Non-pigmented ciliary epithelial cell (primary cell): ENCODE data around the gene LARP4B.
"Not testable (repeated sequence)": the region's sequence is repeated elsewhere in the genome, so short reads cannot be mapped to it uniquely, and the experiment has no call there.

Experiments
- DNase-seq: peaks from one replicate; pipeline ENCODE4 v3.0.0-alpha.2; 2010; ENCODE audit warnings: low read depth

Gene LARP4B

GRCh38 chr10:958106-958505, 26.6 kb upstream of the LARP4B start:
- DNase-seq, result no peak

GRCh38 chr10:955820-956217, 24.3 kb upstream of the LARP4B start:
- no peak for DNase-seq

DNA sequence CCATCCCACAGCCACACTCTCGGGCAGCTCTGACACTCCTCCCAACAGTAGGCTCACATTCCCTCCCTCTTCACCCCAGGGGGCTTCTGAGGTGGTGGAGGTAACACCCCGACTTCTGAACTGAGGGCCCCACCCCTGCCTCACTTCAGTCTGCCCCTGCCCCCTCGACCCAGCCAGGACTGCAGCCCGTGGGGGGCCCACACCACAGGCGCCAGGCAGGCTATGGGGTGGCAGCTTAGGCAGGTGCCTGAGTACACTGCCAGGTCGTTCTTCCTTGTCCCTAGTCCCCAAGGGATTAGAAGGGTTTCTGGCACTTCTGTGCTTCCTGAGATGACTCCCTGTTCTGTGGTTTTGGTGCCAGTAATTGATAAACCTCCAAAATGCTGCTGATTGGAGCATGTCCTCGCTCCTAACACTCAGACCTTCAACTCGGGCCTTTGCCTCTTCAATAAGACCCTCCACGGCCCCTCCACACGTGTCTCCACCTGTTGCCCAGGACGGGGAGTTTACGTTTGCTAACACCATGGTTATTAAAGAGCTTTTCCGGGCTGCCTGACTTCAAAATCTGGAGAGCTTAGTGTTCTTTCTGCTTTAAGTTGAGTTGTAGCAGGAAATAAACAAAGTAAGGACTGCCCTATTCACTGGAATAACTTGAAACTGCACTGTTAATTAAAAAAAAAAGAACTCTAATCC, 23.8 kb upstream of the LARP4B start:
- DNase-seq, result no peak

DNA sequence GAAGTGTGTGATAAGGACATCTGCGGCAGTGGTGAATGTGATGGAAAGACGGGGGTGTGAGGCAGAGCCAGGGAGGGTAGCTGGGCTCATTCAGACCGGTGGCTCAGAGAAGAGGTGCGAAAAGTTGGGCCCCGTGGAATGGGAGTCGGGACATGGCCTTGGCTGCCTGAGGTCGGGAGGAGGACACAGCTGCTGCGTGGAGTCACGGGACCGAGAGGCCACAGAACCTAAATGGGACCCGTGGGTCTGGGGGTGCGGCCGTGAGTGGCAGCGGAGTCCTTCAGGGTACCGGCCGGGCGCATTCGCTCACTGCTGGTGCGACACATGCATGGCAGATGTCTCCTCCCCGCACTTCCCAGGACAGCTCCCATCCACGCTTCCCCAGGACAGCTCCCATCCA, 22.9 kb upstream of the LARP4B start:
- no peak for DNase-seq

- DNase-seq, result no peak
These were observed 22.3 kb upstream of the LARP4B start for GRCh38 chr10:953836-954235.

DNA sequence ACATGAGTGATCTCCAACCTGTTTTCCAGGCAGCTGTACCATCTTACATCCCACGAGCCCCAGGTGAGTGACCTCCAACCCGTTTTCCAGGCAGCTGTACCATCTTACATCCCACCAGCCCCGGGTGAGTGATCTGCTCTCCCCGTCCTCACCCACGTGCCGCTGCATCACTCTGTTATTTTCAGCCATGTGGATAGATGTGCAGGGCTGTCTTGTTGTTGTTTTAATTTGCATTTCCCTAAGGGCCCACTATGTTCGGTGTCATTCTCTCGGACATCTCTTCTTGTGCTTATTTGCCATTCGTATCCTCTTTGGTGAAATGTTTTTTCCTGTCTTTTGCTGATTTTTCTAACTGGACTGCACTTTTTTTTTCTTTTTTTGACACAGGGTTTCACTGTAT, 17.9 kb upstream of the LARP4B start:
- DNase-seq, result no peak

DNA sequence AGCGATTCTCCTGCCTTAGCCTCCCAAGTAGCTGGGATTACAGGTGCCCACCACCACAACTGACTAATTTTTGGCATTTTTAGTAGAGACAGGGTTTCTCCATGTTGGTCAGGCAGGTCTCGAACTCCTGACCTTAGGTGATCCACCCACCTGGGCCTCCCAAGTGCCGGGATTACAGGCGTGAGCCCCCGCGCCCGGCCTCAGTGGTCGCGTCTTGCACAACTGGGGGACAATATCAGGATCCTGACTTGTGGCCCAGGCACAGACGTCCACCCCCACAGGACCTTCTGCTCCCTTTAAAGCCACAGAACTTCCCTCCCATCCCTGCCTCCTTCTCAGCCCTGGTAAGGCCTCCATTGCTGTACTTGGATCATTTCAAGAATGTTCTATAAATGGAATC, 16.8 kb upstream of the LARP4B start:
- DNase-seq, result no peak

- no peak for DNase-seq
These were observed 16.4 kb upstream of the LARP4B start for GRCh38 chr10:947881-948280.

GRCh38 chr10:947051-947450, 15.5 kb upstream of the LARP4B start:
- no peak for DNase-seq

- DNase-seq, result no peak
These were observed 14.3 kb upstream of the LARP4B start for GRCh38 chr10:945778-946177.

GRCh38 chr10:944034-944831, 12.7 kb upstream of the LARP4B start:
- no peak for DNase-seq

DNA sequence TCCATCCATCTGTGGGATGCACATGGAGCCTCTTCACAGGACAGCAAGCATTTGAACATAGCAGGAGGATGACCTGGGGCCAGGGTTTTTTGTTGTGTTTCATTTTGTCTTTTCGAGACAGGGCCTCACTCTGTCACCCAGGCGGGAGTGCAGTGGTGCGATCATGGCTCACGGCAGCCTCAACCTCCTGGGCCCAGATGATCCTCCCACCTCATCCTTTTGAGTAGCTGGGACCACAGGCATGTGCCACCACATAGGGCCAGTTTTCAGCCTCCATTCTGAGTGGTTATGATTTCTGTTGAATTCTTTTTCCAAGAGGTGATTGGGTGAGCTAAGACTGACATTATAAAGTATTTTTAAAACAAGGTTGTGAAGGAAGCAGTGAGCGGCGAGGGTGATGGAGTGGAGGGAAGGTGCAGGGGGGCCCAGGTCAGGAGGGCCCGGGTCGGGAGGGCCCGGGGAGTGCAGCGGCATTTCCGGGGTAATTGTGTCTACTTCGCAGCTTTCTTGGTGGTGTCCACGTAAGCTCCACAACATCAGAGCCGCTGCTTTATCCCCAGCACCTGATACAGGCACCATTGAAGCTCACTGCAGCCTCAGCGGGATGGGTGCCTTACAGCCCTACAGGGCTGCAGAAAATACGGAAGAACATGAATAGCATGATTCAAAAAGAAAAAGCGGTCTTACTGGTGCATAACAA, 12.0 kb upstream of the LARP4B start:
- no peak for DNase-seq

GRCh38 chr10:938941-939678, 7.6 kb upstream of the LARP4B start:
- DNase-seq, result no peak

GRCh38 chr10:934746-935406, 3.4 kb upstream of the LARP4B start:
- no peak for DNase-seq

- not testable (repeated sequence) for DNase-seq
These were observed 2.7 kb upstream of the LARP4B start for GRCh38 chr10:934165-934564.

DNA sequence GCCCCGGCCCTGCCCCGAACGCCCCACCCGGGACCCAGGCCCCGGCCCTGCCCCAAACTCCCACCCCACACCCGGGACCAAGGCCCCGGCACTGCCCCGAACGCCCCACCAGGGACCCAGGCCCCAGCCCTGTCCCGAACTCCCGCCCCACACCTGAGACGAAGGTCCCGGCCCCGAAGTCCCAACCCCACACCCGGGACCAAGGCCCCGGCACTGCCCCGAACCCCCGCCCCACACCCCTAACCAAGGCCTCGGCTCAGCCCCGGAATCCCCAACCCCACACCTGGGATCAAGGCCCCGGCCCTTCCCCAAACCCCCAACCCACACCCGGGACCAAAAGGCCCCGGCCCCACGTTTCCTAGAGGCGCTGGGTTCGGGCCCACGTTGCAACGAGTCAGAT, 1.1 kb upstream of the LARP4B start:
- DNase-seq, result no peak

DNA sequence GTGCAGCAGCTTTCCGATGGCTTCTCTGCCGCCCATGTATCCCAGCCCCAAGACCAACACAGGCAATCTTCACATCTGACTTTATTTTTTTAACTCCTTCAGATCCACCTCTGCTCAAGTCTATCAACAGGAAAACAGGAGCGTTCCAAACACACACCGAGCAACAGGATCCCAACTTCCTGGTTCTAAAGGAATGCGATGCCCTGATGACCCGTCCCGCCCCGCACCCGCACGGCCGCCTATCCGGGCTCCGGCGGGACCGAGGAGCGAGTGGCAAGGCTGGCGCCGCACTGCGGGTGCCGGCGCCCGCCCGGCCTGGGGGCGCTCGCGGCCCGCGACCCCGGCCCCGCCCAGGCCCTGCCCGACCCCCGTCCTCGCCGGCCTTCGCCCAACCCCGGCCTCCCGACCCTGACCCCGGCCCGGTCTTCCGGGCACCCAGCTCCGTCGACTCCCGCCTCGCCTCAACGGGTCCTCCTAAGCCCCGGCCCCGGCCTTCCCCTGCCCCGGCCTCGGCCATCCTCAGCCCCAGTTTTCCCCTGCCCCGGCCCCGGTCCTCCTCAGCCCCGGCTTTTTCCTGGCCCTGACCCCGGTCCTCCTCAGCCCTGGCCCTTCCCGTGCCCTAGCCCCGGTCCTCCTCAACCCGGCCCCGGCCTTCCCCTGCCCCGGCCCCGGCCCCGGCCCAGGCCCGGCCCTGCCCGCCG, 730 bp downstream of the LARP4B start:
- DNase-seq, result no peak

DNA sequence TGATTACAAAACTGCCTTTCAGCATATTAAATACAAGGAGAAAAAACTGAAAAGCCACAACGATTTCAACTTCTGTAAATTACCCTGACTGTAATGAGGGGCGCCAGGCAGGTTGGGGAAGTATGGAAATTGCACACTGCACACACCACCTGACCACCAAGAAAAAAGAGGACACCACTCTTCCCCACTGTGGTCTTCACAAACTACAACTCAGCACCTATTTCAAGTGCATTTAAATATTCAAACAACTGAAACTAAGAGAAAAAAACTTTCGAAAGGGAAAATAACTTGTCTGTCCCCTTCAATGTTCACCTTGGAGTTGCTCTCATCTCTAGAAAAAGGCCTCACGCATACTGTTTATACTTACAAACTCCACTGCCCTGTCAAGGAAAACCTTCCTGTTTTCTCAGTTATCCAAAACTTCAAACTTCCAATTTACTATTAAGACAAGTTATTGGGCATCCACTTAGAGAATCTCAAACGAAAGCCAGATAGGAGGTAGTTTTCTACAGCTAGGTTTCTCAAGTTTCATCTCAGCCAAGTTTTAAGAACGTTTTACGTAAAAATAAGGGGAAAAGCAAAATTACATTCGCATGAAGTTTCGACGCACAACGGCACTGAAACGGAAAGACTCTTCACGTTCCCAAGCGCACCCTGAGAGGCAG, 1.4 kb downstream of the LARP4B start:
- no peak for DNase-seq

- DNase-seq, result no peak
These were observed 4.4 kb downstream of the LARP4B start for GRCh38 chr10:927131-927530.

DNA sequence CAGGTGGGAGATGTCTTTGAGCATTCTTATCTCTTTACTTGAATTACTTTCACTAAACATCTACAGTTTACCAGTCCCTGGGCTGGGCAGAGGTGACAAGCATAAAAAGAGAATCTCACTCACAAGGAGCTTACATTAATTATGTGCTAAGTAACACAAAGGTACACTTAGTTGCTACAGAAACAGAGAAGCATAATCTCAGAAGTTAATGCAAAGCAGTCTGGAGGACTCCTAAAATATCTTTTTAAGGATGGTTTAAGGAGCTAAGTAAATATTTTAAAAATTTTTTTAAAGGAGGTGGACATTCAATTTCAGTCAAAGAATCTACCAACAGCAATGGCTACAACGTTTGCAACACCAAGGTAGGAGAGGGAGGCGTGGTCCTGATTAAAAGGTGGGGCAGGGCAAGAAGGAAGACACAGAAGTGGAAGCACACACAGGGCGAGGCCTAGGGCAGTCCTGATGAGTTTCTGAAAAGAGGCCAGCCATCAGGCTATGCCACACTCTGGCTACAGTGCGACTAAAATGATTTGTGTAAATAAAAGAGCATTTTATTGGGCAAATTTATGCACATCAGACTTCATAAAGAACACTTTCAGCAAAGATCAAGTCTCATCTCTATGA, 5.3 kb downstream of the LARP4B start:
- no peak for DNase-seq
